ENCODE data around the gene TRAPPC2L. TPM values are rescaled to one million over a fixed set of nuclear protein-coding genes. Genes with fewer than 3 reads are reported as not detected.

TRAPPC2L gene
- total and polyA plus RNA-seq, 2 experiments from 2014 or later = 59.3 to 167 TPM

DNA sequence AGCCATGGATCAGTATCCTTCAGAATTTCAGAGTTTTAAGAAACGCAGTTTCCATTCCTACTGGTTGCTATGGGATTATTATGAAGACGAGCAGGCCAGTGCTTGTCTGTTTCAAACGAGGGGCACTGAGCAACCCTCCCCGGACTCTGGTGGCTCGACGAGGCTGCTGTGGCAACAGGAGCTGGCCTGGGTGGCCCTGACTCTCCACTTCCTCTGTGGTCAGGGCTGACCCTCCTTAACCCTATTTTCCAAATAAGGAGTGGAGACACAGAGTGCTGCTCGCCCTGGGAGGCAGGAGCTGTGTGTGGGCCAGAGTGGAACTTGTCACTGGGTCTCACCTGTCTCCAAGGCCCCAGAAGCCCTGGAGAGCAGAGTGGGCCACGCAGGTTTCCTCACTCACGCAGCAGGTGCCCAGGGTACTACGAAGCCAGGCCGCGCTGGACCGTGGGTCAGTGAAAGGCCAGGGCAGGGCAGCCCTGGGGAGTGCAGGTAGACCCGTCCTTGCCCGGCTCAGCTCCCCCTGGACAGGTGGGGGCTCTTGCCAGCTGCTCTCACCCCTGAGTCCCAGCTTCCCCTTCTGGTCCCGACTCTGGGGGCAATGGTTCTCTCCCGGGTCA, 3.5 kb upstream of the TRAPPC2L start:
- TF ChIP-seq NANOG (IDR thresholded peaks at IDR 0.05; ENCODE audit: borderline replicate concordance) (no peak), ZNF114 (CRISPR knock-in tag; IDR thresholded peaks at IDR 0.05) (no peak), JUNB (IDR thresholded peaks at IDR 0.05; ENCODE audit: unreplicated experiment) (no peak), POLR2AphosphoS5 (IDR thresholded peaks at IDR 0.05; ENCODE audit: low read depth) (no peak), STAT1 (IDR thresholded peaks at IDR 0.05; ENCODE audit: unreplicated experiment) (no peak), EZH2phosphoT487 (IDR thresholded peaks at IDR 0.05; ENCODE audit: unreplicated experiment) (no peak), ZNF331 (CRISPR knock-in tag; IDR thresholded peaks at IDR 0.05; ENCODE audit: low read depth) (no peak), EZH2 (IDR thresholded peaks at IDR 0.05; ENCODE audit: low read depth, unreplicated experiment) (no peak)
- TF ChIP-seq, protein P1, sequence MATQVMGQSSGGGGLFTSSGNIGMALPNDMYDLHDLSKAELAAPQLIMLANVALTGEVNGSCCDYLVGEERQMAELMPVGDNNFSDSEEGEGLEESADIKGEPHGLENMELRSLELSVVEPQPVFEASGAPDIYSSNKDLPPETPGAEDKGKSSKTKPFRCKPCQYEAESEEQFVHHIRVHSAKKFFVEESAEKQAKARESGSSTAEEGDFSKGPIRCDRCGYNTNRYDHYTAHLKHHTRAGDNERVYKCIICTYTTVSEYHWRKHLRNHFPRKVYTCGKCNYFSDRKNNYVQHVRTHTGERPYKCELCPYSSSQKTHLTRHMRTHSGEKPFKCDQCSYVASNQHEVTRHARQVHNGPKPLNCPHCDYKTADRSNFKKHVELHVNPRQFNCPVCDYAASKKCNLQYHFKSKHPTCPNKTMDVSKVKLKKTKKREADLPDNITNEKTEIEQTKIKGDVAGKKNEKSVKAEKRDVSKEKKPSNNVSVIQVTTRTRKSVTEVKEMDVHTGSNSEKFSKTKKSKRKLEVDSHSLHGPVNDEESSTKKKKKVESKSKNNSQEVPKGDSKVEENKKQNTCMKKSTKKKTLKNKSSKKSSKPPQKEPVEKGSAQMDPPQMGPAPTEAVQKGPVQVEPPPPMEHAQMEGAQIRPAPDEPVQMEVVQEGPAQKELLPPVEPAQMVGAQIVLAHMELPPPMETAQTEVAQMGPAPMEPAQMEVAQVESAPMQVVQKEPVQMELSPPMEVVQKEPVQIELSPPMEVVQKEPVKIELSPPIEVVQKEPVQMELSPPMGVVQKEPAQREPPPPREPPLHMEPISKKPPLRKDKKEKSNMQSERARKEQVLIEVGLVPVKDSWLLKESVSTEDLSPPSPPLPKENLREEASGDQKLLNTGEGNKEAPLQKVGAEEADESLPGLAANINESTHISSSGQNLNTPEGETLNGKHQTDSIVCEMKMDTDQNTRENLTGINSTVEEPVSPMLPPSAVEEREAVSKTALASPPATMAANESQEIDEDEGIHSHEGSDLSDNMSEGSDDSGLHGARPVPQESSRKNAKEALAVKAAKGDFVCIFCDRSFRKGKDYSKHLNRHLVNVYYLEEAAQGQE (IDR thresholded peaks at IDR 0.05; ENCODE audit: unreplicated experiment) = no peak
- TF ChIP-seq, protein P2, sequence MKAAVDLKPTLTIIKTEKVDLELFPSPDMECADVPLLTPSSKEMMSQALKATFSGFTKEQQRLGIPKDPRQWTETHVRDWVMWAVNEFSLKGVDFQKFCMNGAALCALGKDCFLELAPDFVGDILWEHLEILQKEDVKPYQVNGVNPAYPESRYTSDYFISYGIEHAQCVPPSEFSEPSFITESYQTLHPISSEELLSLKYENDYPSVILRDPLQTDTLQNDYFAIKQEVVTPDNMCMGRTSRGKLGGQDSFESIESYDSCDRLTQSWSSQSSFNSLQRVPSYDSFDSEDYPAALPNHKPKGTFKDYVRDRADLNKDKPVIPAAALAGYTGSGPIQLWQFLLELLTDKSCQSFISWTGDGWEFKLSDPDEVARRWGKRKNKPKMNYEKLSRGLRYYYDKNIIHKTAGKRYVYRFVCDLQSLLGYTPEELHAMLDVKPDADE (IDR thresholded peaks at IDR 0.05) = no peak
- TF ChIP-seq, protein P3, sequence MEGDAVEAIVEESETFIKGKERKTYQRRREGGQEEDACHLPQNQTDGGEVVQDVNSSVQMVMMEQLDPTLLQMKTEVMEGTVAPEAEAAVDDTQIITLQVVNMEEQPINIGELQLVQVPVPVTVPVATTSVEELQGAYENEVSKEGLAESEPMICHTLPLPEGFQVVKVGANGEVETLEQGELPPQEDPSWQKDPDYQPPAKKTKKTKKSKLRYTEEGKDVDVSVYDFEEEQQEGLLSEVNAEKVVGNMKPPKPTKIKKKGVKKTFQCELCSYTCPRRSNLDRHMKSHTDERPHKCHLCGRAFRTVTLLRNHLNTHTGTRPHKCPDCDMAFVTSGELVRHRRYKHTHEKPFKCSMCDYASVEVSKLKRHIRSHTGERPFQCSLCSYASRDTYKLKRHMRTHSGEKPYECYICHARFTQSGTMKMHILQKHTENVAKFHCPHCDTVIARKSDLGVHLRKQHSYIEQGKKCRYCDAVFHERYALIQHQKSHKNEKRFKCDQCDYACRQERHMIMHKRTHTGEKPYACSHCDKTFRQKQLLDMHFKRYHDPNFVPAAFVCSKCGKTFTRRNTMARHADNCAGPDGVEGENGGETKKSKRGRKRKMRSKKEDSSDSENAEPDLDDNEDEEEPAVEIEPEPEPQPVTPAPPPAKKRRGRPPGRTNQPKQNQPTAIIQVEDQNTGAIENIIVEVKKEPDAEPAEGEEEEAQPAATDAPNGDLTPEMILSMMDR (conservative IDR thresholded peaks at IDR 0.05; ENCODE audit: low read depth in 2 of 2) = no peak
- TF ChIP-seq, protein P4, sequence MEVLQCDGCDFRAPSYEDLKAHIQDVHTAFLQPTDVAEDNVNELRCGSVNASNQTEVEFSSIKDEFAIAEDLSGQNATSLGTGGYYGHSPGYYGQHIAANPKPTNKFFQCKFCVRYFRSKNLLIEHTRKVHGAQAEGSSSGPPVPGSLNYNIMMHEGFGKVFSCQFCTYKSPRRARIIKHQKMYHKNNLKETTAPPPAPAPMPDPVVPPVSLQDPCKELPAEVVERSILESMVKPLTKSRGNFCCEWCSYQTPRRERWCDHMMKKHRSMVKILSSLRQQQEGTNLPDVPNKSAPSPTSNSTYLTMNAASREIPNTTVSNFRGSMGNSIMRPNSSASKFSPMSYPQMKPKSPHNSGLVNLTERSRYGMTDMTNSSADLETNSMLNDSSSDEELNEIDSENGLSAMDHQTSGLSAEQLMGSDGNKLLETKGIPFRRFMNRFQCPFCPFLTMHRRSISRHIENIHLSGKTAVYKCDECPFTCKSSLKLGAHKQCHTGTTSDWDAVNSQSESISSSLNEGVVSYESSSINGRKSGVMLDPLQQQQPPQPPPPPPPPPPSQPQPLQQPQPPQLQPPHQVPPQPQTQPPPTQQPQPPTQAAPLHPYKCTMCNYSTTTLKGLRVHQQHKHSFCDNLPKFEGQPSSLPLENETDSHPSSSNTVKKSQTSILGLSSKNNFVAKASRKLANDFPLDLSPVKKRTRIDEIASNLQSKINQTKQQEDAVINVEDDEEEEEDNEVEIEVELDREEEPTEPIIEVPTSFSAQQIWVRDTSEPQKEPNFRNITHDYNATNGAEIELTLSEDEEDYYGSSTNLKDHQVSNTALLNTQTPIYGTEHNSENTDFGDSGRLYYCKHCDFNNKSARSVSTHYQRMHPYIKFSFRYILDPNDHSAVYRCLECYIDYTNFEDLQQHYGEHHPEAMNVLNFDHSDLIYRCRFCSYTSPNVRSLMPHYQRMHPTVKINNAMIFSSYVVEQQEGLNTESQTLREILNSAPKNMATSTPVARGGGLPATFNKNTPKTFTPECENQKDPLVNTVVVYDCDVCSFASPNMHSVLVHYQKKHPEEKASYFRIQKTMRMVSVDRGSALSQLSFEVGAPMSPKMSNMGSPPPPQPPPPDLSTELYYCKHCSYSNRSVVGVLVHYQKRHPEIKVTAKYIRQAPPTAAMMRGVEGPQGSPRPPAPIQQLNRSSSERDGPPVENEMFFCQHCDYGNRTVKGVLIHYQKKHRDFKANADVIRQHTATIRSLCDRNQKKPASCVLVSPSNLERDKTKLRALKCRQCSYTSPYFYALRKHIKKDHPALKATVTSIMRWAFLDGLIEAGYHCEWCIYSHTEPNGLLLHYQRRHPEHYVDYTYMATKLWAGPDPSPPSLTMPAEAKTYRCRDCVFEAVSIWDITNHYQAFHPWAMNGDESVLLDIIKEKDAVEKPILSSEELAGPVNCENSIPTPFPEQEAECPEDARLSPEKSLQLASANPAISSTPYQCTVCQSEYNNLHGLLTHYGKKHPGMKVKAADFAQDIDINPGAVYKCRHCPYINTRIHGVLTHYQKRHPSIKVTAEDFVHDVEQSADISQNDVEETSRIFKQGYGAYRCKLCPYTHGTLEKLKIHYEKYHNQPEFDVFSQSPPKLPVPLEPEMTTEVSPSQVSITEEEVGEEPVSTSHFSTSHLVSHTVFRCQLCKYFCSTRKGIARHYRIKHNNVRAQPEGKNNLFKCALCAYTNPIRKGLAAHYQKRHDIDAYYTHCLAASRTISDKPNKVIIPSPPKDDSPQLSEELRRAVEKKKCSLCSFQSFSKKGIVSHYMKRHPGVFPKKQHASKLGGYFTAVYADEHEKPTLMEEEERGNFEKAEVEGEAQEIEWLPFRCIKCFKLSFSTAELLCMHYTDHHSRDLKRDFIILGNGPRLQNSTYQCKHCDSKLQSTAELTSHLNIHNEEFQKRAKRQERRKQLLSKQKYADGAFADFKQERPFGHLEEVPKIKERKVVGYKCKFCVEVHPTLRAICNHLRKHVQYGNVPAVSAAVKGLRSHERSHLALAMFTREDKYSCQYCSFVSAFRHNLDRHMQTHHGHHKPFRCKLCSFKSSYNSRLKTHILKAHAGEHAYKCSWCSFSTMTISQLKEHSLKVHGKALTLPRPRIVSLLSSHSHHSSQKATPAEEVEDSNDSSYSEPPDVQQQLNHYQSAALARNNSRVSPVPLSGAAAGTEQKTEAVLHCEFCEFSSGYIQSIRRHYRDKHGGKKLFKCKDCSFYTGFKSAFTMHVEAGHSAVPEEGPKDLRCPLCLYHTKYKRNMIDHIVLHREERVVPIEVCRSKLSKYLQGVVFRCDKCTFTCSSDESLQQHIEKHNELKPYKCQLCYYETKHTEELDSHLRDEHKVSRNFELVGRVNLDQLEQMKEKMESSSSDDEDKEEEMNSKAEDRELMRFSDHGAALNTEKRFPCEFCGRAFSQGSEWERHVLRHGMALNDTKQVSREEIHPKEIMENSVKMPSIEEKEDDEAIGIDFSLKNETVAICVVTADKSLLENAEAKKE (CRISPR knock-in tag; IDR thresholded peaks at IDR 0.05) = no peak
- no peaks in the 10 kb centered on the region for H3K9me2 ChIP-seq (ENCODE audit: insufficient read depth)
- H3K36me3 ChIP-seq (ENCODE audit: insufficient read depth) = no peaks in the 10 kb centered on the region
- H3K27me3 ChIP-seq (ENCODE audit: insufficient read depth) = no peaks in the 10 kb centered on the region
- H3K4me1 ChIP-seq (ENCODE audit: insufficient read depth) = no peaks in the 10 kb centered on the region; the same call in 1 of the 2 replicates
- H3F3A ChIP-seq (replicated peaks; ENCODE audit: low read depth) = 0 out of 2 replicates have a peak, but pooled peaks cover 3% of the 10 kb centered on the region
- no peak overlapping the region for H3K4me2 ChIP-seq
- H3K27ac Mint-ChIP-seq = no peak overlapping the region
- peaks cover 12% of the 10 kb centered on the region for H3K9me3 Mint-ChIP-seq
- peaks cover 7% of the 10 kb centered on the region; the same call in 1 of the 2 replicates for H4K20me1 ChIP-seq (replicated peaks; ENCODE audit: insufficient read depth)
- H3K36me3 Mint-ChIP-seq (ENCODE audit: low read depth) = peaks cover 28% of the 10 kb centered on the region
- H3K4me1 Mint-ChIP-seq = peaks cover 19% of the 10 kb centered on the region
- ATAC-seq = no peak
- H3K27me3 Mint-ChIP-seq (ENCODE audit: insufficient read depth, low read depth, poor library complexity) = peaks cover 8% of the 10 kb centered on the region
- H3K27ac ChIP-seq (ENCODE audit: low read depth) = no peak overlapping the region
- H3K79me2 ChIP-seq (replicated peaks; ENCODE audit: insufficient read depth) = peaks cover 18% of the 10 kb centered on the region
- no peak for DNase-seq (ENCODE audit: low spot score)
- H3K4me3 Mint-ChIP-seq = no peak overlapping the region
- H2AFZ ChIP-seq = no peak overlapping the region
- H3K4me3 ChIP-seq = no peak overlapping the region
